ENCODE results near the gene RAB40C.

GRCh38 chr16:560701-561412 lies 29.0 kb upstream of the RAB40C start:
- TF ChIP-seq CTCF (IDR thresholded peaks at IDR 0.05): no peak
- peak; percentile 88 for TF ChIP-seq EZH2phosphoT487 (IDR thresholded peaks at IDR 0.05)
- peak; percentile 82 for TF ChIP-seq EZH2 (IDR thresholded peaks at IDR 0.05)

All from neural progenitor cell (in vitro differentiated cells).